Upper lobe of left lung (tissue), 4 donors: ENCODE measurements around the gene CFL1.

ENCODE experiments used
- EP300 ChIP-seq, 4 donors: sonication (generic); formaldehyde crosslinking; IDR thresholded peaks; one replicate each; pipeline ENCODE4 v1.5.1; 2017; ENCODE audit warnings: antibody characterized with exemption in 4 of 4, control low read depth in 2 of 4
- POLR2A ChIP-seq, 4 donors: fragments of 450-650 bp; IDR thresholded peaks; one replicate each; pipeline ENCODE4 v1.5.1; 2016 to 2017; ENCODE audit warnings: antibody characterized with exemption in 4 of 4, mild to moderate bottlenecking in 2 of 4
- POLR2AphosphoS5 ChIP-seq, 2 donors: sonication (generic); formaldehyde crosslinking; IDR thresholded peaks; one replicate each; pipeline ENCODE4 v1.5.1; 2017; ENCODE audit warnings: antibody characterized with exemption in 2 of 2
- TF ChIP-seq, protein P1 (sequence below), 6 experiments: fragments of 450-650 bp in 4 of 6; fragments of 200-600 bp in 2 of 6; sonication (generic) in 2 of 6; IDR thresholded peaks; one replicate each; pipeline ENCODE4 v1.5.1; 2016 to 2019; ENCODE audit warnings: antibody characterized with exemption in 6 of 6

- TF ChIP-seq, protein P1, sequence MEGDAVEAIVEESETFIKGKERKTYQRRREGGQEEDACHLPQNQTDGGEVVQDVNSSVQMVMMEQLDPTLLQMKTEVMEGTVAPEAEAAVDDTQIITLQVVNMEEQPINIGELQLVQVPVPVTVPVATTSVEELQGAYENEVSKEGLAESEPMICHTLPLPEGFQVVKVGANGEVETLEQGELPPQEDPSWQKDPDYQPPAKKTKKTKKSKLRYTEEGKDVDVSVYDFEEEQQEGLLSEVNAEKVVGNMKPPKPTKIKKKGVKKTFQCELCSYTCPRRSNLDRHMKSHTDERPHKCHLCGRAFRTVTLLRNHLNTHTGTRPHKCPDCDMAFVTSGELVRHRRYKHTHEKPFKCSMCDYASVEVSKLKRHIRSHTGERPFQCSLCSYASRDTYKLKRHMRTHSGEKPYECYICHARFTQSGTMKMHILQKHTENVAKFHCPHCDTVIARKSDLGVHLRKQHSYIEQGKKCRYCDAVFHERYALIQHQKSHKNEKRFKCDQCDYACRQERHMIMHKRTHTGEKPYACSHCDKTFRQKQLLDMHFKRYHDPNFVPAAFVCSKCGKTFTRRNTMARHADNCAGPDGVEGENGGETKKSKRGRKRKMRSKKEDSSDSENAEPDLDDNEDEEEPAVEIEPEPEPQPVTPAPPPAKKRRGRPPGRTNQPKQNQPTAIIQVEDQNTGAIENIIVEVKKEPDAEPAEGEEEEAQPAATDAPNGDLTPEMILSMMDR (IDR thresholded peaks at IDR 0.05): no peak
- no peak for TF ChIP-seq POLR2A (IDR thresholded peaks at IDR 0.05)
- TF ChIP-seq POLR2AphosphoS5 (IDR thresholded peaks at IDR 0.05): no peak
- TF ChIP-seq EP300 (IDR thresholded peaks at IDR 0.05): no peak
These were observed 12.3 kb upstream of the CFL1 start for GRCh38 chr11:65870307-65870658.
